Anterior cingulate cortex (tissue), 58 donors: Measurements from ENCODE around the gene GPATCH2.
"Not testable (repeated sequence)": the region's sequence is repeated elsewhere in the genome, so short reads cannot be mapped to it uniquely, and the experiment has no call there.

Experiments used
- DNase-seq, 58 donors: peaks; one replicate each; lab custom pipeline; 2025; lab: John Stamatoyannopoulos, UW

The GPATCH2 gene

GRCh38 chr1:217527151-217527550 lies 103.7 kb downstream of the GPATCH2 start:
- DNase-seq = no peak

DNA sequence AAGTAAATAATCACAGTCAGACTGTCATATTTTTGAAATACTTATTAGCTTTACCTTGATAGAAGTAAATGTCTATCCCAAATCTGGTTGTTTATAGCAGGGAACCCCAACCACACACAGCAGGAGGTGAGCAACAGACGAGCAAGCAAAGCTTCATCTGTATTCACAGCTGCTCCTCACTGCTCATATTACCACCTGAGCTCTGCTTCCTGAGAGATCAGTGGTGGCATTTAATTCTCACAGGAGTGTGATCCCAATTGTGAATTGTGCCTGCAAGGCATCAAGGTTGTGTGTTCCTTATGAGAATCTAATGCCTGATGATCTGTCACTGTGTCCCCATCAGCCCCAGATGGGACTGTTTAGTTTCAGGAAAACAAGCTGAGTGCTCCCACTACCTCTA lies 104.3 kb downstream of the GPATCH2 start:
- DNase-seq = no peak

DNA sequence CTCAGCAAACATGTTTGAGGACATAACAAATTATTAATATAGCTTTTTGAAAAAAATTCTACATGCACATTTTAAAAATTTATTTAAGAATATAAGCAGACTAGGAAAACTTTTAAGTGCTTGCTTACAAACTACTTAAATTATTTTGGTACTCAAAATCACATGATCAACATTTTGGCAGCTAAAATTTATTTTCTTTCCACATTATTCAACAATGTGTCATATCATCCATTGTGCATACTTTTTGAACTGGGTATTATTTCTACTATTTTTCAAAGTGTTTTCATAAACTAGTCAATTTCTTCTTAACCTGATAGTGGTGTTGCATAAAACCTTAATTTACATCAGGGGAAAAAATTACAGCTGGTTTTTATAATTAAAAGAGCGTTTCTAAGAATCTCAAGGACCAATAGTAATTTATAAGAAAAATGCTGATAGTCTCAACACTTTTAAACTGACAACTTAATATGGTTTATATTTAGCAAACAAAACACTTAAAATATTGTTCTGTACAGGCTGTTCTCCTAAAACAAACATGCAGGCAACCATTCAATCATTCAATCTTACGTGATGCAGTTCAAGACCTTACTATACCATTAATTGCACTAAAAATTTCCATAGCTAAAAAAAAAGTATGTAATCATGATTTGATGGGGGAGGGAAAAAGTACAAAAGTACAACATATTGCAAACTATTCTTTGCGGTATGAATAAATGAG lies 105.0 kb downstream of the GPATCH2 start:
- DNase-seq = no peak

DNA sequence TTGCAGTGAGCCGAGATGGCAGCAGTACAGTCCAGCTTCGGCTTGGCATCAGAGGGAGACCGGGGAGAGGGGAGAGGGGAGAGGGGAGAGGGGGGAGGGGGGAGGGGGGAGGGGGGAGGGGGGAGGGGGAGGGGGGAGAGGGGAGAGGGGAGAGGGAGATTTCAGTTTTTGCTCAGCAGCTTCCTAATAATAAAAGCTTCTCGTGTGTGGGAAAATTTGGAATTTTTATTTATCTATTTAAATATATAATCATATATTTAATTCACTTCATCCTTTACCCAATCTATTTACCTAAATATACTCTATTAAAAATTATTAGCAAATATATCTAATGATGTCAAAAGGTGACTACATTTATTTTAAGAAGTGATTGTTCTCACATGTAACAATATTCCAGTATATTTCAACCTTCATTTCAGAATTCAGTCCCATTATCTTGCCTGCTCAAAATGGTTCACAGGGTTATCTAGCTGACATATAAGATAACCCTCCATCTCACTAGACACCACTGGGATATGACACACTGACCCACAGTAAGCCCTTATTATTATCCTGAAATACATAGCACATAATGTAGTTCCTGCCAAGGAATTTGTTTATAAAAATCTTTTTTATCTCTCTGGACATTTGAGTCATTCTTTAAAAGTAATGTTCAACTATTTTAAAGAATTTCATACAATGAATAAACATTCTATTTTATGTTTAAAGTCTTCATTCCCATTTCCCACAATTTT lies 105.9 kb downstream of the GPATCH2 start:
- DNase-seq = no peak

DNA sequence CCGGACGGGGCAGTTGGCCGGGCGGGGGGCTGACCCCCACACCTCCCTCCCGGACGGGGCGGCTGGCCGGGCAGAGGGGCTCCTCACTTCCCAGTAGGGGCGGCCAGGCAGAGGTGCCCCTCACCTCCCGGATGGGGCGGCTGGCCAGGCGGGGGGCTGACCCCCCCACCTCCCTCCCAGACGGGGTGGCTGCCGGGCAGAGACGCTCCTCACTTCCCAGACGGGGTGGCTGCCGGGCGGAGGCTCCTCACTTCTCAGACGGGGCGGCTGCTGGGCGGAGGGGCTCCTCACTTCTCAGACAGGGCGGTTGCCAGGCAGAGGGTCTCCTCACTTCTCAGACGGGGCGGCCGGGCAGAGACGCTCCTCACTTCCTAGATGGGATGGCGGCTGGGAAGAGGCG lies 107.0 kb downstream of the GPATCH2 start:
- not testable (repeated sequence) for DNase-seq

DNA sequence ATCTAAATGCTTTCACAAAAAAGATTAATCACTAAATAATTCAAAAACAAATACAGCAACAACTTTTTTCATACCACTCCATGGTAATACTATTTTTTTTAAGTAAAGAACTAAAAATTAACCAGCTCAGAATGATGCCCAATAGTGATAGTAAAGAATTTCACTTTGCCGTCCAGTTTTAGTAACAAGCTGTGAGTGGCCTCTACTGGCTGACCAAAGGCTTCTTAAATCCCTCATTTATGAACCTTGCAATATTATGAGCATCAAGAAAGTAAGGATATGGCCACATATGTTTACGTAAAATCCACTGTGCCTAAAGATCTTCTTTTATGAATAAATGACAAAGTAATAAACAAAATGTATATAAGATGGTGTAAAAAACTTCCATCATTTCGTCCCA lies 108.6 kb downstream of the GPATCH2 start:
- no peak for DNase-seq

- DNase-seq = no peak
Observed at GRCh38 chr1:217521317-217521716, 109.6 kb downstream of the GPATCH2 start.

GRCh38 chr1:217506878-217507277 lies 124.0 kb downstream of the GPATCH2 start:
- no peak for DNase-seq

GRCh38 chr1:217498209-217498608 lies 132.7 kb downstream of the GPATCH2 start:
- no peak for DNase-seq

GRCh38 chr1:217495249-217495648 lies 135.6 kb downstream of the GPATCH2 start:
- DNase-seq = no peak

DNA sequence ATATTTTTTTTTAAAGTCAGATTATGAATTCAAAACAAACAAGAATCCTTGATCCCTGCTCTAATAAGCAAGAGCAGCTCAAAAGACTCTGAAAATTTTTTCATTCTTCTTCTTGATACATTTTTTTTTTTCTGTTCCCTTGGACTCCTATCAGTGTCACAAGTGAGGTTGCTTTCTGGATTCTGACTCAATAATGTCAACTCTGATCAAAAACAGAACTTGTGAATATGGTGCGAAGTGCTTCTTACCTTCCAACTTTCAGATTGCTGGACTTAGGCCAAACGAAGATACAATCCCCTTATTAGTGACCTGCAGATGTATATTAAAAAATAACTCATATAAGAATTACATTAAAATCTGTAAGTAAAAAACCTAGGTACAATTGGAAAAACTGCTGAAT lies 136.1 kb downstream of the GPATCH2 start:
- DNase-seq = no peak

DNA sequence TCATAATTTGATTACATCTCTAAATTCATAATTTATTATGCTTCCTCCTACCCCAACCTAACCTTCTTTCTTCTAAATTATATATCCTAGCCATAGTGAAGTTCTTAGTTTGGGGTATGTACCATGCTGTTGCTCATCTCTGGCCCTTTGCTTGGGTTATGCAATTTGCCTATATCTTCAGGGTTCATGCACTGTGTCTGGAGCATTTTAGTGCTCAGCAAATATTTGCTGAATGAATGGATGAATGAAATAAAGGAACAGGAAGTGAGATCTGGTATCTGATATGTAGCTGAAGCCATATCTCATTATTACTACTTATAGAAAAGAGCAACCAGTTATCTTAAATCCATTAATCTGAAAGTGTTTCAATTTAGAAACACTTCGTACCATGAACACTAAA lies 137.6 kb downstream of the GPATCH2 start:
- DNase-seq = no peak

DNA sequence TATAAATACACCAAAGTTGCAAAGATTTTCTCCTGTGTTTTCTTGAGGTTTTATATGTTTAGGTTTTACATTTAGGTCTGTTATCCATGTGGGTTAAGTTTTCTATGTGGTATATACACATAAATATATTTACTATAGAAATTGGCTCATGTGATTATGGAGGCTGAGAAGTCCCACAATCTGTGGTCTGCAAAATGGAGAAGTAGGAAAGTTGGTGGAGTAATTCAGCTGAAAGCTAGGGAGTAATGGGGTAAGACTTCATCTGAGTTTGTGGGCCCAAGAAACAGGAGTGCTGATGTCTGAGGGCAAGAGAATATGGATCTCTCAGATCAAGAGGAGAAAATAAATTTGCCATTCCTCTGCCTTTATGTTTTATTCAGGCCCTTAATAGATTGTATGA lies 146.0 kb downstream of the GPATCH2 start:
- no peak for DNase-seq

DNA sequence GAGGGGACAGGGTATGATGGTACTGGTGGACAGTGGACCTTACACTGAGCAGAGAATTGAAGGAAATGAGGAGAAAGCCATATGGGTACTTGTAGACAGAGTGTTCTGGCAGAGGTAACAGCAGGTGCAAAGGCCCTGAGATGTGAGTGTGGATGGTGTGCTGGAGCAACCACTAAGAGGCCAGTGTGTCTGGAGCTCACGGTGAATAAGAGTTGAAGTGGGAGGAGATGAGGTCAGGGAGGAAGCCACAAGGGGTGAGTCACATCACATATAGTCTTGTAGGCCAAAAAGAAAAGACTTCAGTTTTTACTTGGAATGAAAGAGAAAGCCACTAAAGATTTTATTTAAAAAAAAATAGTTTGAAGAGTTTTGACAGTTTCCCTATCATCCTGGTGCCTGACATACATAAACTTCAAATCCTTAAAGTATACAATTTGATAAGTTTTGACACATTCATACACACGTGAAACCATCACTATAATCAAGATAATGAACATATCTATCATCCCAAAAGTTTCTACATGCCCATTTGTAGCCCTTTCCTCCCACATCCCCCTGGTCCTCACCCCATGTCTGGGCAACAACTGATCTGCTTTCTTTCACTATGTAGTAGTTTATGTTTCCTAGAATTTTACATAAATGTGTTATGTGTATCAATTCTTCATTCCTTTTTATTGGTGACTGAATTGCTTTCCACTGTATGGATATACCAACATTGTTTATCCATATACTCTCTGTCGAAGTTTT lies 148.4 kb downstream of the GPATCH2 start:
- DNase-seq = no peak

DNA sequence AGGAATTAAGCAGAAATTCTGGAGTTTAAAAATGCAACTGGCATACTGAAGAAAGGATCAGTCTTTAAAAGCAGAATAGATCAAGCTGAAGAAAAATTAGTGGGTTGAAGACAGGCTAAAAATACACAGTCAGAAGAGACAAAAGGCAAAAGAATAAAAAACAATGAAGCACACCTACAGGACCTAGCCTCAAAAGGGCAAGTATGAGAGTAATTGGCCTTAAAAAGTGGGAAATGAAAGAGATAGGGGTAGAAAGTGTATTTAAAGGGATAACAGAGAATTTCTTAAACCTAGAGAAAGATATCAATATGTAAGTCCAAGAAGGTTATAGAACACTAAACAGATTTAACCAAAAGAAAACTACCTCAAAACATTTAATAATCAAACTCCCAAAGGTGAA lies 152.4 kb downstream of the GPATCH2 start:
- no peak for DNase-seq

DNA sequence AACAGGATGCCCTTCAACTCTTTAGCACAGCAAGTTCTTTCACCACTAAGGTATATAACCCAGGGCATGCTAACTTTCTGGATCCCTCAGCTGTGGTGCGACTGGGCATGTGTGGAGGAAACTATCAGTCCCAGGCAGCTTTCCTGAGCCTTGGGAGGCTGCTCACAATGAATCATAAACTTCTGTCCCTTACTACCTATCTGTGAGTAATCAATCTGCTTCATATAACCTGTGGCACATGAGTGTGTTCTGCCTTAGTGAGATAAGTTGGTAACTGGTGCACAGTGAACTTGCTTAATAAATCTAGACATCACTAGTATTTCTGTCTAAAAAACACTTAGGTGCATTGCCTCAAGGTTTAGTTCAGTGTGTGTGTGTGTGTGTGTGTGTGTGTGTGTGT lies 158.0 kb downstream of the GPATCH2 start:
- DNase-seq = no peak

- no peak for DNase-seq
Observed at GRCh38 chr1:217471403-217471802, 159.5 kb downstream of the GPATCH2 start.

GRCh38 chr1:217469983-217470382 lies 160.9 kb downstream of the GPATCH2 start:
- no peak for DNase-seq

GRCh38 chr1:217465102-217465501 lies 165.8 kb downstream of the GPATCH2 start:
- DNase-seq = no peak

DNA sequence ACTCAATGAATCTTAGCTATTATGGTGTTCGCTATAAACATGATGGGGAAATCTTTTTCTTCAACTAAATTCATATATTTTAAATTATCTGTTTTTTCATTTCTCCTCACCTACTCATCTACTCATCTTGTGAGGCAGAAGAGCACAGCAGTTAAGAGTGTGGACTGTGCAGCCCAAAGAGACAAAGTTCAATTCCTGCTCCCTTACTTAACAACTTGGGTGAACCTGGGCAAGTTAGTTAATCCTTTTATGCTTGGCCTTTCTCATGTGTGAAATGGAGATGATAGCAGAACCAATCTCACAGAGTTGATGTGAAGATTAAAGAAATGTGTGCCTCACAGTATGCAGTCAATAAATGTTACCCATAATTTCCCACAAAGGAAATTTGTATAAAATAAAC lies 168.2 kb downstream of the GPATCH2 start:
- DNase-seq = no peak

DNA sequence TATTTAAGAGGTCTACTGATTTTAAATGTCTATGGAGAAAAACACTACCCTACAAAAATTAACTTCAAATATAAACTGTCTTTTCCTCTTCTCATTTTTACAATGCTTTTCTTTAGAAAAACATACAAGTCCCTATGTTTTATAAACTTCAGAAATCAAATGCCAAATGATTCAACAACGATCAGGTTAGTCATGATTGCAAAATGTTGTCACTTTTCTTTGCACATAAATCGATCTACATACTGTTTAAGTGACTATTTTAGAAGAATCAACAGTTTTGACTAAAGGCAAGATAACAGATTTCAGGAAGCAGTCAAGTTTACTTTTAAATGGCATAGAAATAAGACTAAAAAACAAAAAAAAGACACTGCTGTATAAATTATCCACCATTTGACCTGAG lies 168.7 kb downstream of the GPATCH2 start:
- DNase-seq = no peak

- DNase-seq = no peak
Observed at GRCh38 chr1:217457016-217457415, 173.9 kb downstream of the GPATCH2 start.
